Renal pelvis (tissue), 12 donors: ENCODE measurements around the gene HLA-A. TPM values are rescaled to one million over a fixed set of nuclear protein-coding genes. Genes with fewer than 3 reads are reported as not detected.

Experiments used
- DNase-seq: peaks from one replicate; pipeline ENCODE4 v3.0.0-alpha.2; 2013
- long read RNA-seq, 16 experiments: transcript quantifications; one replicate each; lab custom pipeline, GENCODE V29; 2026
- polyA plus RNA-seq, 3 donors: library from polyadenylated mRNA; unstranded; fragments of 120-200 nt; gene quantifications; one replicate each; pipeline ENCODE4 v1.2.1, GENCODE V29; 2013; ENCODE audit not compliant: insufficient read length in 3 of 3

HLA-A gene
- 100 to 1,000 TPM; 177 to 196 (median 179) TPM for polyA plus RNA-seq
- long read RNA-seq, donor 1, transcript HLA-A-203 (8 exons, 1,611 nt), result major isoform, 57 of 88 reads
- long read RNA-seq, donor 1, partial matches to known transcripts, result 31 of 88 reads
- long read RNA-seq, donor 1, other reads (novel, unspliced or antisense), result 0 of 88 reads
- long read RNA-seq, donor 2, transcript HLA-A-203 (8 exons, 1,611 nt), result major isoform, 91 of 136 reads
- long read RNA-seq, donor 2, partial matches to known transcripts, result 33 of 136 reads
- long read RNA-seq, donor 2, other reads (novel, unspliced or antisense), result 10 of 136 reads
- long read RNA-seq, donor 3, transcript HLA-A-203 (8 exons, 1,611 nt), result major isoform, 30 of 78 reads
- long read RNA-seq, donor 3, partial matches to known transcripts, result 43 of 78 reads
- long read RNA-seq, donor 3, other reads (novel, unspliced or antisense), result 5 of 78 reads
- long read RNA-seq, donor 4, transcript HLA-A-203 (8 exons, 1,611 nt), result major isoform, 168 of 231 reads
- long read RNA-seq, donor 4, partial matches to known transcripts, result 49 of 231 reads
- long read RNA-seq, donor 4, other reads (novel, unspliced or antisense), result 13 of 231 reads
- long read RNA-seq, donor 5, transcript HLA-A-203 (8 exons, 1,611 nt), result major isoform, 21 of 36 reads
- long read RNA-seq, donor 5, partial matches to known transcripts, result 14 of 36 reads
- long read RNA-seq, donor 5, other reads (novel, unspliced or antisense), result 0 of 36 reads
- long read RNA-seq, donor 6, transcript HLA-A-203 (8 exons, 1,611 nt), result major isoform, 43 of 64 reads
- long read RNA-seq, donor 6, partial matches to known transcripts, result 21 of 64 reads
- long read RNA-seq, donor 6, other reads (novel, unspliced or antisense), result 0 of 64 reads
- long read RNA-seq, donor 7, transcript HLA-A-203 (8 exons, 1,611 nt), result major isoform, 64 of 122 reads
- long read RNA-seq, donor 7, partial matches to known transcripts, result 58 of 122 reads
- long read RNA-seq, donor 7, other reads (novel, unspliced or antisense), result 0 of 122 reads
- long read RNA-seq, donor 8, transcript HLA-A-203 (8 exons, 1,611 nt), result major isoform, 11 of 11 reads
- long read RNA-seq, donor 8, partial matches to known transcripts, result 0 of 11 reads
- long read RNA-seq, donor 8, other reads (novel, unspliced or antisense), result 0 of 11 reads
- long read RNA-seq, donor 9, transcript HLA-A-203 (8 exons, 1,611 nt), result major isoform, 54 of 109 reads
- long read RNA-seq, donor 9, partial matches to known transcripts, result 49 of 109 reads
- long read RNA-seq, donor 9, other reads (novel, unspliced or antisense), result 6 of 109 reads
- long read RNA-seq, donor 10, transcript HLA-A-203 (8 exons, 1,611 nt), result major isoform, 36 of 101 reads
- long read RNA-seq, donor 10, partial matches to known transcripts, result 59 of 101 reads
- long read RNA-seq, donor 10, other reads (novel, unspliced or antisense), result 6 of 101 reads
- long read RNA-seq, donor 11, transcript HLA-A-203 (8 exons, 1,611 nt), result major isoform, 21 of 48 reads
- long read RNA-seq, donor 11, partial matches to known transcripts, result 27 of 48 reads
- long read RNA-seq, donor 11, other reads (novel, unspliced or antisense), result 0 of 48 reads
- long read RNA-seq, donor 12, transcript HLA-A-203 (8 exons, 1,611 nt), result major isoform, 170 of 248 reads
- long read RNA-seq, donor 12, partial matches to known transcripts, result 53 of 248 reads
- long read RNA-seq, donor 12, other reads (novel, unspliced or antisense), result 25 of 248 reads
- long read RNA-seq, donor 13, transcript HLA-A-203 (8 exons, 1,611 nt), result major isoform, 39 of 60 reads
- long read RNA-seq, donor 13, partial matches to known transcripts, result 21 of 60 reads
- long read RNA-seq, donor 13, other reads (novel, unspliced or antisense), result 0 of 60 reads
- long read RNA-seq, donor 14, transcript HLA-A-203 (8 exons, 1,611 nt), result major isoform, 142 of 351 reads
- long read RNA-seq, donor 14, partial matches to known transcripts, result 193 of 351 reads
- long read RNA-seq, donor 14, other reads (novel, unspliced or antisense), result 16 of 351 reads
- long read RNA-seq, donor 15, transcript HLA-A-203 (8 exons, 1,611 nt), result major isoform, 123 of 319 reads
- long read RNA-seq, donor 15, partial matches to known transcripts, result 163 of 319 reads
- long read RNA-seq, donor 15, other reads (novel, unspliced or antisense), result 33 of 319 reads
- long read RNA-seq, donor 16, transcript HLA-A-203 (8 exons, 1,611 nt), result major isoform, 41 of 98 reads
- long read RNA-seq, donor 16, partial matches to known transcripts, result 52 of 98 reads
- long read RNA-seq, donor 16, other reads (novel, unspliced or antisense), result 5 of 98 reads

DNA sequence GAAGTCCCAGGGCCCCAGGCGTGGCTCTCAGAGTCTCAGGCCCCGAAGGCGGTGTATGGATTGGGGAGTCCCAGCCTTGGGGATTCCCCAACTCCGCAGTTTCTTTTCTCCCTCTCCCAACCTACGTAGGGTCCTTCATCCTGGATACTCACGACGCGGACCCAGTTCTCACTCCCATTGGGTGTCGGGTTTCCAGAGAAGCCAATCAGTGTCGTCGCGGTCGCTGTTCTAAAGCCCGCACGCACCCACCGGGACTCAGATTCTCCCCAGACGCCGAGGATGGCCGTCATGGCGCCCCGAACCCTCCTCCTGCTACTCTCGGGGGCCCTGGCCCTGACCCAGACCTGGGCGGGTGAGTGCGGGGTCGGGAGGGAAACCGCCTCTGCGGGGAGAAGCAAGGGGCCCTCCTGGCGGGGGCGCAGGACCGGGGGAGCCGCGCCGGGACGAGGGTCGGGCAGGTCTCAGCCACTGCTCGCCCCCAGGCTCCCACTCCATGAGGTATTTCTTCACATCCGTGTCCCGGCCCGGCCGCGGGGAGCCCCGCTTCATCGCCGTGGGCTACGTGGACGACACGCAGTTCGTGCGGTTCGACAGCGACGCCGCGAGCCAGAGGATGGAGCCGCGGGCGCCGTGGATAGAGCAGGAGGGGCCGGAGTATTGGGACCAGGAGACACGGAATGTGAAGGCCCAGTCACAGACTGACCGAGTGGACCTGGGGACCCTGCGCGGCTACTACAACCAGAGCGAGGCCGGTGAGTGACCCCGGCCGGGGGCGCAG is at the start of gene HLA-A:
TSS of gene HLA-A (plus strand) at position 258 of the 778 bp plus-strand sequence. CDS start at position 280, 22 bp downstream.
- DNase-seq, result peak; percentile 94

- DNase-seq, result no peak
Measured at GRCh38 chr6:29892696-29893095, 49.6 kb upstream of the HLA-A start.

GRCh38 chr6:29899281-29899680 is 43.1 kb upstream of the HLA-A start:
- no peak for DNase-seq

- no peak for DNase-seq
Measured at GRCh38 chr6:29905286-29905685, 37.0 kb upstream of the HLA-A start.

GRCh38 chr6:29907637-29908340 is 34.5 kb upstream of the HLA-A start:
- DNase-seq, result no peak

DNA sequence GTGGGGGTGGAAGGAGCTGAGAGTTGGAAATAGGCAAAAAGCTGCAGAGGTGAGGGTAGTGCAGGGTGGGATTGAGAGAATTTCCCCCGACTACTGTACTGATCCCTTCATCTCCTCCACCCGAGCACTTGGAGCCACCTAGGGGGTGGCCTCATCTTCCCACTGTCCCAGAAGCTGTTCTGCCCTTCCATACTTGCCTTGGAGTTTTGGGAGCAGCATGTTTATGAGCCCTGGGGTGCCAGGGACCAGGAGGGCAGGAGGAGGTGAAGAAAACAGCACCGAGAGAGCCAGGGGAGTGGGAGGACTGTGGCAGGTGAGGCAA is 34.0 kb upstream of the HLA-A start:
- DNase-seq, result no peak

DNA sequence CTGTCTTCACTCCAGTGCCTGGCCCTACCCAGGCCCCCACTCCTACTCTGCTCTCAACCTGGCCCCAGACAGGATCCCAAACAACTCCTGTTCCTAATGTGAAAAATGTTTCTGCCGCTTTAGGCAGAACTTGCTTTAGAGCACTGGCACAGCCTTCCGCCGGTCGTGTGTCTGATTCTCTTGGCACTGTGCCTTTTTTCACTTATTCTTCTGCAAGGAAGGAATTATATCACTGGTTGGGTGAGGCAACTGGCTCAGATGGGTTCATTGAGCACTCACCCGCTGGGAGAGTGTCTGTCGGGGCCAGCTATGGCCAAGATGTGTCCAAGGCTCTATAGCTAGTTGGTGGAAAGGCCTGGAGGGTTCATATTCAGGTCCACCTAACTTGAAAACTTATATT is 33.6 kb upstream of the HLA-A start:
- DNase-seq, result no peak

DNA sequence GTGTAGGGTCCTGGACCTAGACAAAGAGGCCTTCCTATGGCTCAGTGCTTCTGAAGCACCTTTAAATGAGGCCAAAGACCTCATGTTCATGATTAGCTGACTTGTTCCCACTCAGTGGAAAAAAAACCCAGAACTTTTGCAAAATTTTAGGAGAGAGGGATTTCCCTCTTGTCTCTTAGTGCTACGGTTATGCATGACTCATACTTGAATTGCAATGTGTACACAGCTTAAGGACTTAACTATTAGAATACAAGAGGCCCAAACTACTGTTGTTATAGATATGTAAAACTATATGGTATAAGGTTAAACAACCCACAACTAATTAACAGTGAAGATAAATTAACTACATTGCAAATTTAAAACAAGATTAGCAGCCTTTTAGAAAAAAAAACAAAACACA is 32.3 kb upstream of the HLA-A start:
- no peak for DNase-seq

- DNase-seq, result no peak
Measured at GRCh38 chr6:29912840-29913239, 29.5 kb upstream of the HLA-A start.

DNA sequence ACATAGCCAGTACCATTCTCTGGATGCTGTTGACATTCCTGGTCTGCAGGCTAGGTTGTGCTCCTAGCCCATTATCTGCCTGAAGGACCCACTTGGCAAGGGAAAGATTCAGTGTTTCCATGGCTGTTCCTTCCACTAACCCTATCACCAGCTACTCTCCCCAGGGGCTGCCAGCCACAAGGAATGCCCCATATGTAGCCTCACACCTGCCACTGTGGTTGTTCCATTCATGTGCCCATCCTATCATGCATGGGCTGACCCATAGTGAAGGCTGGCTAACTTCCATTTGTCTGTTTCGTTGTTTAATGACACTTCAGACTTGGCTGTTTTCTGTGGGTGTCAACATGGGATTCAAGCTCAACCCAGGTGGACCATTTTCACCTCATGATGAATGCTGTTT is 25.6 kb upstream of the HLA-A start:
- DNase-seq, result no peak

- DNase-seq, result no peak
Measured at GRCh38 chr6:29917857-29918256, 24.5 kb upstream of the HLA-A start.

DNA sequence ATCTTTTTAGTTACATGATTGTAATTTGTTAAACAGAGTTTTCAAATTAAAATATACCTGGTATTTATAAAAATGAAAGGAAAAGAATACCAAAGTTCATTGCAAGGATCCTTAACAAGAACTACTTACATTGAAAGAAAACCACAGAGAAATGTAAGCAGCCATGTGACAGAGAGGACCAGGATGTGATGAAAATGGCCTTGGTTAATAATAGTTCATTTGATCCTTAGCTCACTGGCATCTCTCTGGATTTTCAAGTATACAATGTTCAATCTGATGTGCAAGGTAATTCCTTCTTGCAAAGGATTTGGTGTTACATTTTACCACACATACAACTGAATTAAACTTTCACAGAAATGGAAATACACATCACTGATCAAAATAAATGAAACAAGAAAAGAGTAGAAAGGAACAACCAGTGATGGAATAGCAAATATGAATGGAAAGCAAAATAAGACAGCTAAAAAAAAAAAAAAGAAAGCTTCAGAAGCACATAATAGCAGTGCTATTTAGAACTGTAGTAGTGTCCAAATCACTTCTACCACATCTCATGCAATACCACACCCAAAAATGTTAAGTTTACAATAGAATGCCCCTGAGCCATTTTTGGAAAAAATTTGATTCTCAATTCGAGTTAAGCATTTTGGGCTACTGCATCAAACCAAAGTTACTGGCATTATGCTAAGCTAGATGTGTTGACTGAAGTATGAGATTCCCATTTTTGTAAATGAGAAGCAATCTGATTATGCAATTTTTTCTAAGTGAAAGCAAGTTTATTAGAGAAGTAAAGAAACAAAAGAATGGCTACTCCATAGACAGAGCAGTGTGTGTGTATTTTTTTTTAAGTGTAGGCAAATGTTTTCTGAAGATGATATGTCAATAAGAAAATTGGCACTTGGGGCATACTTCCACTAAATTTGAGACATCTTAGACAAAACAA is 22.6 kb upstream of the HLA-A start:
- no peak for DNase-seq

GRCh38 chr6:29924287-29924686 is 18.0 kb upstream of the HLA-A start:
- no peak for DNase-seq

DNA sequence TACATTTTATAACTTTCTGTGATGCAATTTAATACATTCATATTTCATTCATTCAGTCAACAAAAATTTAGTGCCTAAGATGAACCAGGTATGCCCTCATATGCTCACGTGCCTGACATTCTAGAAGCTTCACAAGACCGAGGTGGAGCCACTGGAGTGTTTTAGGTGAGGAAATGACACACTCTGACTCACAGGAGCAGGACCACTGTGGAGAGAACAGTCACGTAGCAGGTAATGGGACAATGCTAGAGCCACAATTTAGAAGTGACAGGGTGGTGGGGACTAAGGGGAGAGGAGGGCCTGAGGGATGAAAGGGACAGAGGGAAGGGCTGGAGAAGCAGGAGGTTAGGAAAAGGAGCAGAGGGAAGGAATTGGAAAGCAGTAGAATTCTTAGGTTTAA is 17.6 kb upstream of the HLA-A start:
- no peak for DNase-seq

- DNase-seq, result no peak
Measured at GRCh38 chr6:29925321-29925720, 17.0 kb upstream of the HLA-A start.

DNA sequence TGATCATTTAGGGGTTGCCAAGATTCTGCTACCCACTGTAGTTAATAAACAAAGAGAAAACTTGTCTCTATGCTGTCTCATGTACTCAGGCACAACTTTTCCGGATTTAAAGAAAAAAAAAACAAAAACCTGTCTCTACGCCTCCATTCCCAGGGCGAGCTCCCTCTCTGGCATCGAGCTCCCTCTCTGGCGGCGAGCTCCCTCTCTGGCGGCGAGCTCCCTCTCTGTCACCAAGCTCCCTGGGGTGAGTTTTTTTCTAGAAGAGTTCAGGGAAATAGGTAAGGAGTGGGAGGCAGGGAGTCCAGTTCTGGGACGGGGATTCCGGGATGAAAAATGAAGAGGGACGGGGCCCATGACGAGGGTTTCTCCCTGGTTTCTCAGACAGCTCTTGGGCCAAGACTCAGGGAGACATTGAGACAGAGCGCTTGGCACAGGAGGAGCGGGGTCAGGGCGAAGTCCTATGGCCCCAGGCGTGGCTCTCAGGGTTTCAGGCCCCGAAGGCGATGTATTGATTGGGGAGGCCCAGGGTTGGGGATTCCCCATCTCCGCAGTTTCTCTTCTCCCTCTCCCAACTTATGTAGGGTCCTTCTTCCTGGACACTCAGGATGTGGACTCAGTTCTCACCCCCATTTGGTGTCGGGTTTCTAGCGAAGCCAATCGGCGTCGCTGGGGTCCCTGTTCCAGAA is 16.5 kb upstream of the HLA-A start:
- DNase-seq, result no peak
